Rectal smooth muscle tissue (tissue), 1 donor: Measurements from ENCODE around the gene WDR33.
"Not testable (repeated sequence)": the region's sequence is repeated elsewhere in the genome, so short reads cannot be mapped to it uniquely, and the experiment has no call there.

ENCODE experiments used
- H3K27ac ChIP-seq: one replicate; pipeline ENCODE4 v1.7.0; 2013; ENCODE audit warnings: low read depth, low read length, inconsistent platforms
- H3K27me3 ChIP-seq: one replicate; pipeline ENCODE4 v1.7.0; 2013; ENCODE audit warnings: low read length; ENCODE audit not compliant: control insufficient read depth, insufficient read depth
- H3K36me3 ChIP-seq: one replicate; pipeline ENCODE4 v1.7.0; 2013; ENCODE audit warnings: low read length; ENCODE audit not compliant: control insufficient read depth, insufficient read depth
- H3K4me1 ChIP-seq: one replicate; pipeline ENCODE4 v1.7.0; 2013; ENCODE audit warnings: low read length; ENCODE audit not compliant: control insufficient read depth, insufficient read depth
- H3K4me3 ChIP-seq: one replicate; pipeline ENCODE4 v1.7.0; 2013; ENCODE audit warnings: low read length
- H3K9ac ChIP-seq: one replicate; pipeline ENCODE4 v1.7.0; 2013; ENCODE audit warnings: low read length

Gene WDR33

GRCh38 chr2:127771756-127772155 is 39.2 kb downstream of the WDR33 start:
- Histone ChIP-seq H3K27me3 (no peaks in the 10 kb centered on the region), H3K4me1 (no peaks in the 10 kb centered on the region), H3K4me3 (no peak overlapping the region), H3K9ac (no peak overlapping the region), H3K36me3 (peaks cover 2% of the 10 kb centered on the region), H3K27ac (no peak overlapping the region)

DNA sequence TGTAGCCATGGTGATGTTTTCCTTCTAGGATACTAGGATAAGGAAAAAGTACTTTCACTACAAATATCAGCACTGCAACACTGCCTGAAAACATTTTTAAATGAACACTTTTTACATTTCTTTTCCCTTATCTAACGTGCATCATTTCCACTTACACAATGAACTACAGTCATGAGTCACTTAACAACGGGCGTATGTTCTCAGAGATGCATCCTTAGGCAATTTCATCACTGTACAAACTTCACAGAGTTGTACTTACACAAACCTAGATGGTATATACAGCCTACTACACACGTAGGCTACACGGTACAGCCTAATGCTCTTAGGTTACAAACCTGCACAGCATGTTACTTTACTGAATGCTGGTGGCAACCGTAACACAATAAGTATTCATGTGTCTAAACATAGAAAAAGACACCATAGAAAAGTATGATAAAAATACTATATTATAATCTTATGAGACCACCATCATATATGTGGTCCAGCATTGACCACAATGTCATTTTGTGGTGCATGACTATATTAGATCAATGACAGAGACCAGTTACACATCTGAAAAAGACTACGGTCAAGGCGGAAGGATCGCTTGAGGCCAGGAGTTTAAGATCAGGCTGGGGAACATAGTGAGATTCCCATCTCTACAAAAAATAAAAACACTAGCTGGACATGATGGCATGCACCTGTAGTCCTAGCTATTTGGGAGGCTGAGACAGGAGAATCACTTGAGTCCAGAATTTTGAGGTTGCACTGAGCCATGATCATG is 39.8 kb downstream of the WDR33 start:
- H3K4me1 ChIP-seq = no peaks in the 10 kb centered on the region
- no peak overlapping the region for H3K4me3 ChIP-seq
- no peak overlapping the region for H3K27ac ChIP-seq
- no peaks in the 10 kb centered on the region for H3K27me3 ChIP-seq
- no peak overlapping the region for H3K9ac ChIP-seq
- H3K36me3 ChIP-seq = peaks cover 4% of the 10 kb centered on the region

DNA sequence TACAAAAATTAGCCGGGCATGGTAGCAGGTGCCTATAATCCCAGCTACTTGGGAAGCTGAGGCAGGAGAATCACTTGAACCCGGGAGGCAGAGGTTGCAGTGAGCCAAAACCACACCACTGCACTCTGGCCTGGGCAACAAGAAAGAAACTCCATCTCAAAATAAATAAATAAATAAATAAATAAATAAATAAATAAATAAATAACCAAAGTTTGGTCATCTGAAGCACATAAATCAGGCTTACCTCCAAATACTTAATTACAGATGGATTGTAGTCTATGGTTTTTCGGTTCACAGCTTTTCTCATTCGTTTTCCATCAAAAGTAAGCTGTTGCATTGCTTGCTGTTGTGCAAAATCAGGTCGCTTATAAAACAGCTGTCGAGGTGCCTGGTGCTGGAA is 40.4 kb downstream of the WDR33 start:
- H3K9ac ChIP-seq, H3K27me3 ChIP-seq, H3K4me1 ChIP-seq, H3K36me3 ChIP-seq, H3K4me3 ChIP-seq, H3K27ac ChIP-seq: not testable (repeated sequence)

DNA sequence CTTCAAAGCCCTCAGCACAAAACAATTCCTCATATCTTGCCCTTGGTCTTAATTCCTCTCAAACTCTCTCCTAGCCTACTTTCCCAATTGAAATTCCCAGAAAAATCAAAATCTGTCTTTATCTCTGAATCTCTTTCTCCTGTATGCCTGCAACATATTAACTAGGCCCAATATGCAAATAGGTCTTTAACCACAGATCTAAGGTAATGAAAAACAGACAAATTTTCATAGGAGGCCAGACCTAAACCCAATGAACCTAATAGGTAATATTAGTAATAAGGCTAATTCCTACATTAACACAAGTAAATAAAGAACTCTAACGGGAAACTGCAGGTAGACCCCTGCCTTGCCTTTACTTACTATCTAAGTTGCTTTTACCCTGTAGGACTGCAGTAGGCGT is 41.4 kb downstream of the WDR33 start:
- H3K27ac ChIP-seq = no peak overlapping the region
- no peaks in the 10 kb centered on the region for H3K27me3 ChIP-seq
- H3K4me3 ChIP-seq = no peak overlapping the region
- peaks cover 13% of the 10 kb centered on the region for H3K36me3 ChIP-seq
- no peaks in the 10 kb centered on the region for H3K4me1 ChIP-seq
- no peak overlapping the region for H3K9ac ChIP-seq

GRCh38 chr2:127768775-127769479 is 42.0 kb downstream of the WDR33 start:
- no peaks in the 10 kb centered on the region for H3K27me3 ChIP-seq
- peaks cover 15% of the 10 kb centered on the region for H3K36me3 ChIP-seq
- H3K4me3 ChIP-seq = no peak overlapping the region
- no peaks in the 10 kb centered on the region for H3K4me1 ChIP-seq
- no peak overlapping the region for H3K27ac ChIP-seq
- H3K9ac ChIP-seq = no peak overlapping the region

GRCh38 chr2:127763776-127764175 is 47.2 kb downstream of the WDR33 start:
- H3K4me1 ChIP-seq = no peaks in the 10 kb centered on the region

DNA sequence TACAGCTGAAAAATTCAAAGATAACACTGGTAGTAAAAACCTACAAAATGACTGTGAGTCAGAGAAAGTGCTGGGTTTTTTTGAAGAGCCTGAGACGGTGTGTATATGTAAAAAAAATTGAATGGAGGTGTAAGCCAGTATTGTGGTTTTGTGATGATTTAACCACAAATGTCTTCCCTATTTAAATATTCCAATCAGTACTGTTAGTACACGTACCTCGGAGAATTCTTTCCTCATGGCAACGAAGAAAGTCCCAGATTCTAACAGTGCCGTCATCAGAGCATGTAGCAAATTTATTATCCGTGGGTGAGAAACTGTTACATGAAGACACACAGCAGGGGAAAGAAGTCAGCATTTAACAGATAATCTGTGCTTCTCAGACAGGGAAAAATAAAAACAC is 48.1 kb downstream of the WDR33 start:
- Histone ChIP-seq H3K36me3 (peaks cover 25% of the 10 kb centered on the region), H3K27ac (no peak overlapping the region), H3K4me1 (no peaks in the 10 kb centered on the region)

More at GRCh38 chr2:127763776-127764175, 47.2 kb downstream of the WDR33 start:
- Histone ChIP-seq H3K27me3 (no peaks in the 10 kb centered on the region), H3K9ac (no peak overlapping the region), H3K36me3 (peaks cover 25% of the 10 kb centered on the region), H3K4me3 (no peak overlapping the region), H3K27ac (no peak overlapping the region)

DNA sequence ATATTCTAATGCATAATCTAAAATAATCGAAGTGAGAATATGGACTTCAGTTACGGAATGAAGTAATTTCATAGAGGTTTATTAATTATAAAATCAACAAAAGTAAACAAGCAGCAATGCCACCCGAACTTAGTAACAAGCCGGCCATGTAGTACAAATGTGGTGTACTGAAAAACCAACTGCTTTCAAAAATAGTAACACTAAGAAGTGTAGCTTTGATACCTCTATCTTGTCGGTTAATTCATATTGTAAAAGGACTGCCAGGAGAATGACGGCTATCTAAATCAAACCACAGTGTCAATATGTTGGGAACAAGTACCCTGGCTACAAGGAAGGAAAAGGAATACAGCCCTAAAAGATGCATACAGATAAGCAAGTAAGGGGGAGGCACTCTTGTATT is 48.5 kb downstream of the WDR33 start:
- Histone ChIP-seq H3K27me3 (no peaks in the 10 kb centered on the region), H3K4me1 (no peaks in the 10 kb centered on the region), H3K27ac (no peak overlapping the region), H3K9ac (no peak overlapping the region), H3K4me3 (no peak overlapping the region), H3K36me3 (peaks cover 25% of the 10 kb centered on the region)

More for the DNA sequence above, 48.1 kb downstream of the WDR33 start:
- Histone ChIP-seq H3K9ac (no peak overlapping the region), H3K27me3 (no peaks in the 10 kb centered on the region), H3K4me3 (no peak overlapping the region)

DNA sequence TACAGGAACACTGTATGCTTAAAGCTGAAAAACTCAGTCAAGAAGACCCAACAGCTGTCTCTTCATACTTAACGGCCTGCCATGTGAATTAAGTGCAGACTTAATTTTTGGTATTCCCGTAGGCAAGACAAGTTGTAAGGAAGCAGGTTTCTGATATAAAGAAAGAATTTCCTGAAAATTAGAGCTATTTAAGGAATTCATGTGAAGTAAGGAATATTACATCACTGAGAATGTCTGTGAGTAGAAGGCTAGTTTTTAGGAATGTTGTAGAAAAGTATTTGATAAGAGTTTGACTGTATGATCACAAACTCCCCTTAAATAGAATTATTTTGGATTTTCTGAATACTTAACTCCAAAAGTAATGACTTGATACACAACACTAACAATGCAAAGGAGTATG is 51.0 kb downstream of the WDR33 start:
- Histone ChIP-seq H3K4me1 (no peaks in the 10 kb centered on the region), H3K36me3 (peaks cover 18% of the 10 kb centered on the region), H3K4me3 (no peak overlapping the region), H3K27ac (no peak overlapping the region), H3K27me3 (no peaks in the 10 kb centered on the region), H3K9ac (no peak overlapping the region)

GRCh38 chr2:127754186-127754585 is 56.8 kb downstream of the WDR33 start:
- Histone ChIP-seq H3K36me3 (no peaks in the 10 kb centered on the region), H3K27me3 (no peaks in the 10 kb centered on the region), H3K27ac (no peak overlapping the region)

DNA sequence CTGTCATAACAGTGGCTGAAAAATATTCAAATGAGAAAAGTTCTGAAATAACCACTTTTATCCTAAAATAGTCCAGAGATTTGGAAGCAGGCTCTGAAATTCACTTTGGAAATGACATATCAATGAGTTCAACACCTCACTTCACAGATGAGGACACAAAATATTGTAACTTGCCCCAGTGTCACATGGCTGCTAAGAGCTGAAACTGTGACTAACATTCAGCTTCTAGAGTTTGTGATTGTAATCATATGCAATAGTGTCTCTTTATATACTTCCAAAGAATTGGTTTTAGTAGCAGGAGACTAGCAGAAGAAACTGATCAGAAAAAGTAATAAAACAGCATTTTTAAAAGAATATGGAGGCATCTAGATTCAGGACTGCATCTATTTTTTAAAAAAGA is 57.6 kb downstream of the WDR33 start:
- H3K9ac ChIP-seq = no peak overlapping the region
- no peaks in the 10 kb centered on the region for H3K4me1 ChIP-seq
- no peak overlapping the region for H3K27ac ChIP-seq
- H3K36me3 ChIP-seq = no peaks in the 10 kb centered on the region
- H3K27me3 ChIP-seq = no peaks in the 10 kb centered on the region
- H3K4me3 ChIP-seq = no peak overlapping the region

More at GRCh38 chr2:127754186-127754585, 56.8 kb downstream of the WDR33 start:
- Histone ChIP-seq H3K9ac (no peak overlapping the region), H3K4me1 (no peaks in the 10 kb centered on the region), H3K4me3 (no peak overlapping the region)

DNA sequence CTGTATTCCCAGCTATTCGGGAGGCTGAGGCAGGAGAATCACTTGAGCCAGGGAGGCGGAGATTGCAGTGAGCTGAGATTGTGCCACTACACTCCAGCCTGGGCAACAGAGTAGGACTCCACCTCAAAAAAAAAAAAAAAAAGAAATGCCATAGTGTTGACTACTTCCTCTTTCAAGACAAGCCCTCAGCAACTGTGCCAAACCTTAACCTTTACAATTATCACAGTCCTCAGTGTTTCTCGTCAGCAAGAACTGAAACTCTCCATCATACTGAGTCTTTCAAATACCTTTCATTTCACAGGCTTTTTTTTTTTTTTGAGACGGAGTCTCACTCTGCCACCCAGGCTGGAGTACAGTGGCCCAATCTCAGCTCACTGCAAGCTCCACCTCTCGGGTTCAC is 61.4 kb downstream of the WDR33 start:
- H3K4me1 ChIP-seq, H3K4me3 ChIP-seq, H3K27ac ChIP-seq, H3K36me3 ChIP-seq, H3K27me3 ChIP-seq, H3K9ac ChIP-seq: not testable (repeated sequence)

DNA sequence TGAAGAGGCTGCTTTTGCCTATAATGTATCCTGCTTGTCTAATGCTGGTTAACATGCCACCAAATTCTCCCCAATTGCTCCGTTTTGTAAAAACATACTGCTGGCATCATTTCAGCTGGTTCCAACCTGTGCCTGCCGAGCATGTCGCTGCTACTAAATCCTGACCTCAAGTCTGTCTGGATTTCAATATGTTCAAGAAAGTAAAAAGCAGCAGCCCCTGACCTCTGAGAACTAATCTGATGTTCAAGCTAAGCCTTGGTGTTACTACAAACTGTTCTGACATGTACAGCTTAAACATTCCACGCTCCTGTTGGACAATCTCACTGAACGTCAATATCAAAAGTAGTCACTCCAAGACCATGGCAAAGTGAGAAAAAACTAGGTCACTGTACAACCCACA is 63.4 kb downstream of the WDR33 start:
- H3K4me1 ChIP-seq = no peaks in the 10 kb centered on the region
- no peak overlapping the region for H3K4me3 ChIP-seq
- peaks cover 4% of the 10 kb centered on the region for H3K36me3 ChIP-seq
- H3K27me3 ChIP-seq = no peaks in the 10 kb centered on the region
- H3K9ac ChIP-seq = no peak overlapping the region
- H3K27ac ChIP-seq = no peak overlapping the region
